Urinary bladder (tissue), 4 donors: Measurements from ENCODE around the gene CRHR2. TPM values are rescaled to one million over a fixed set of nuclear protein-coding genes. Genes with fewer than 3 reads are reported as not detected.
"Not testable (repeated sequence)": the region's sequence is repeated elsewhere in the genome, so short reads cannot be mapped to it uniquely, and the experiment has no call there.

Experiments
- DNase-seq: peaks from one replicate; pipeline ENCODE4 v3.0.0-alpha.2; 2015; ENCODE audit errors: extremely low spot score
- H3K27ac ChIP-seq: one replicate; pipeline ENCODE4 v1.5.1; 2013; ENCODE audit warnings: low read depth, mild to moderate bottlenecking, moderate library complexity
- H3K36me3 ChIP-seq: one replicate; pipeline ENCODE4 v1.6.1; 2013; ENCODE audit warnings: mild to moderate bottlenecking, moderate library complexity; ENCODE audit not compliant: insufficient read depth
- H3K4me1 ChIP-seq: one replicate; pipeline ENCODE4 v1.6.1; 2013; ENCODE audit warnings: mild to moderate bottlenecking, moderate library complexity; ENCODE audit not compliant: insufficient read depth
- H3K4me3 ChIP-seq: one replicate; pipeline ENCODE4 v1.5.1; 2013; ENCODE audit warnings: low read depth, low read length
- WGBS: extraction: QIAGEN DNeasy Blood & Tissue Kit; methylation state at CpG from one replicate; pipeline ENCODE4 v1.1.7; 2013; 5-methylcytosine and 5-hydroxymethylcytosine counted together
- polyA plus RNA-seq: library from polyadenylated mRNA; stranded (reverse); fragments of 200-250 nt; gene quantifications from one replicate; pipeline ENCODE4 v1.2.3, GENCODE V29; 2013
- total RNA-seq: library from RNA; depleted of rRNA; stranded (reverse); fragments of >200 nt; gene quantifications from one replicate; pipeline ENCODE4 v1.2.3, GENCODE V29; 2014
- donor health status: healthy with polysubstance abuse.
- donor health status: healthy.

Gene CRHR2
- total and polyA plus RNA-seq, 2 donors = 0.03 to 0.16 TPM

DNA sequence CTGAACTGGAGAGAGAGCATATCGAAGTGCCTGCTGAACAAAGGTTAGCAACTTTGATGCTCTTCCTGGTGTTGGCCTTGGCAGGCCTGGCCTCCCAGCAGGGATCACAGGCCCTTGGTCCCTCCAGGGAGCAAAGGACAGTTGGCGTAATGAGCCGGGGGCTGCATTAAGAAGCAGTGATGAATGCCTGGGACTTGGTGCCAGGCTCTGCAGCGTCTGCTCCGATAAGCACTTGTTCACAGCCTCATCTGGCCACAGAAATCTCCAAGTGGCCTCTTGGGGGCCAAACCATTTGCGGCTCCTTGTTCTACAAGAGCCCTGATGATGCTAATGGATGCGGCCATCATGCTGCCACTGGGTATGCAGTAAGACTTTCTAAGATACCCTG is 31.8 kb downstream of the CRHR2 start:
- 94% methylated on average over 7 of the region's 7 CpGs for WGBS
- DNase-seq = no peak
- H3K4me1 ChIP-seq = no peaks in the 10 kb centered on the region
- H3K27ac ChIP-seq = no peak overlapping the region
- no peak overlapping the region for H3K4me3 ChIP-seq
- H3K36me3 ChIP-seq = no peaks in the 10 kb centered on the region

DNA sequence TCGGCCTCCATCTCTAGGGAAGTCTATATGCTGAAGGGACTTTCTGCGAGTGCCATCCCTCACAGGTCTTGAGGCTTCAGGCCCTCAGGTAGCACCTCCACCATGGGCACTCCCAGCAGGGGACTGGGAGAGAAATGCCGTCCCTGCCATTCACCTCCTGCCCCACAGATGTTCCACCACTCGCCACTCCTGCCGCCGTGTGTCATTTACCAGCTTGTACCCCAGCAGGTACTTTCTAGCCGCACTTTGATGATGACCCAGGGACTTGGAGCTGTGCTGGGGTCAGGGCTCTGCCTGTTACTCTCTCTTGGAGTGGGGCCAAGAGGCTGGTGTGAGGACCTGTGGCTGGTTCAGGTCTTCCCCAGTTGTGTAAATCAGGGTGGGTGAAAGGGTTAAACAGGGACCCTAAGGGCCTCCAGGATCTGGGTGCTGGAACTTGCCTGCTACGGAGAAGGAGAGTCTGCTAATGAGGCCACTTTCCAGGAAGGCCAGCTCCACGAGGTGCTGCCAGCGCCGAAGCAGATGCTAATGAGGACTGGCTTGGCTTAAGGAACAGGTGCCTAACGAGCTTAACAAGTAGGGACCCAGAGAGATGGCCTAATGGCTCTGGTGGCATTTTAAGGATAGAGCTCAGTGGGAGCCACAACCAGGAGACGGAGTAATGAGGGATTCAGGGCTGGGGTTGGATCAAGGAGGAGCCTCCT is 32.4 kb downstream of the CRHR2 start:
- no peak overlapping the region for H3K4me3 ChIP-seq
- 85% methylated on average over 13 of the region's 13 CpGs for WGBS
- no peaks in the 10 kb centered on the region for H3K36me3 ChIP-seq
- H3K4me1 ChIP-seq = no peaks in the 10 kb centered on the region
- no peak overlapping the region for H3K27ac ChIP-seq
- no peak for DNase-seq

DNA sequence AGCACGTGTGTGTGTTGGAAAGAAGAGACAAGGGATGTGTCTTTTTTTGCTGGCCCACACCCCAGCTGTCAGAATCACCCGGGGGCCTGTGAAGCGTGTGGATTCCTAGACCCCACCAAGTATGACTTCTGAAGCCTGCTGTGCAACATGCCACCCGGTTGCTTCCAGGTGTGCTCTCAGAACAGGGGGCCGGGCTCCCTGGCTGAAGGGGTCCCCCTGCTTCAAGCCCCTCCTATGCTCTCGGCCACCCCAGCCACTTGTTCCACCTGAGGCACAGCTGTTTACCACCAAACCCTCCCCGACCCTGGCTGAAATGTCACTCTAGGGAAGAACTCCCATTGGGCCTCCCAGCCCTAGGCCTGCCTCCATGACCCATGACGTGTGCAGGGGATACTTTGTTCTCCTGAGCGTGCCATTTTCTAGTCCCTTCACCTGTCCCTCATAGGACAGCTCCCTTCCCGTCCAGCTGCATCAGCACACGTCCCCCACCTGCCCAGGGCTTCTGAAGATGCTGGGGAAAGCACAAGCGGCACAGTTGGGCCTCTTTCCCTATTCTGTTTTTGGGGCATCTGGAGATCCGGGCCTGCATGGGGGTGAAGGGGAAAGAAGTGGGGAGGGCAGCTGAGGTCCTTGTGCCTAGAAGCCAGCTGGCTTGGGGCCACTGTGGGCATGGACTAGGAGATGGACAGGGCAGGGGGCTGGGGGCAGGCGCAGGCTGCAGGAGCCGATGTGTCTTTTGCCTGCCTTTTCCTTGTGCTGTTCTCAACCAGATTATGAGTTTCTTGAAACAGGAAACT is 33.3 kb downstream of the CRHR2 start:
- H3K4me3 ChIP-seq = no peak overlapping the region
- H3K4me1 ChIP-seq = no peaks in the 10 kb centered on the region
- H3K27ac ChIP-seq = no peak overlapping the region
- DNase-seq = no peak
- H3K36me3 ChIP-seq = no peaks in the 10 kb centered on the region
- 88% methylated on average over 15 of the region's 15 CpGs for WGBS

GRCh38 chr7:30647589-30648364 is 34.5 kb downstream of the CRHR2 start:
- no peak overlapping the region for H3K27ac ChIP-seq
- WGBS = 85% methylated on average over 10 of the region's 10 CpGs
- no peaks in the 10 kb centered on the region for H3K4me1 ChIP-seq
- no peak overlapping the region for H3K4me3 ChIP-seq
- H3K36me3 ChIP-seq = no peaks in the 10 kb centered on the region
- DNase-seq = no peak

DNA sequence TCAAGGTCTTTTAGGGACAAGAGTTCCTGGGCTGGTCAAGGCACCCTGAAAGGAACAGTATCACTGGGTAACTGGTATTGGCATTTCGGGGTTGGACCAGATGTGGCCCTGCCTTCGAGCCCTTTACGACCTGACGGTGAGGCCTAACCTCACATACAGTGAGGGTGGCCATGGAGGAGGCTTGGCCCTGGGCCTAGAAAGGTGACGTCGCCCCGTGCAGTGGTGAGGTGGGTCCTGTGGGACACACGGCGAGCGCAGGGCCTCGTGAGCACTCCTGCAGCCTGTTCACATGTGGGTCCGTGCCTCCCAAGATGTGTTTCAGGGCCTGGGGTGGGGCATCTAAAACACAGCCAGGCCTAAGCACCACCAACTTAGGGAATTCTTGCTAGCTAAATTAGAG is 36.1 kb downstream of the CRHR2 start:
- WGBS = 89% methylated on average over 12 of the region's 12 CpGs
- no peaks in the 10 kb centered on the region for H3K4me1 ChIP-seq
- no peak overlapping the region for H3K27ac ChIP-seq
- H3K36me3 ChIP-seq = no peaks in the 10 kb centered on the region
- no peak for DNase-seq
- H3K4me3 ChIP-seq = no peak overlapping the region

GRCh38 chr7:30645661-30646060 is 36.6 kb downstream of the CRHR2 start:
- H3K4me1 ChIP-seq = no peaks in the 10 kb centered on the region
- DNase-seq = no peak
- H3K4me3 ChIP-seq = no peak overlapping the region
- no peaks in the 10 kb centered on the region for H3K36me3 ChIP-seq
- WGBS = 90% methylated on average over 3 of the region's 3 CpGs
- H3K27ac ChIP-seq = no peak overlapping the region

- WGBS = 89% methylated on average over 4 of the region's 4 CpGs
- Histone ChIP-seq H3K4me3 (no peak overlapping the region), H3K27ac (no peak overlapping the region)
These were observed 37.8 kb downstream of the CRHR2 start for GRCh38 chr7:30644286-30644955.

DNA sequence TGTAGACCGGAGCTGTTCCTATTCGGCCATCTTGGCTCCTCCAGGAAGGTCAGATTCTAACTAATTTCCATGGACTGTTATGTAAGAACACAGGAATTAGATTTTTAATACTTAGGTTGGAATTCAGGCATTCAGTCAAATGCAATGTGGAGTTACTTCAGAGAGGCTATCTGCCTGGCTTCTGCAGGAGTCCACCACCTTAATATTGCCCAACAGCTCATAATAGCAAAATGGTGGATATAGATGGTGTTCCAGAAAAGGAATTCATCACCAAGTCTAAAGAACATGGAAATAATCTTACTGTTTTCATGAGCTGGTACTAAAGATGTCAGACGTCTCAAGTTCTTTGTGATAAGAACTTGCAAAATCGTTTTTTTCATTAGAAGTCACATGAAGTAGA is 39.5 kb downstream of the CRHR2 start:
- Histone ChIP-seq H3K27ac (no peak overlapping the region), H3K4me1 (no peaks in the 10 kb centered on the region), H3K36me3 (no peaks in the 10 kb centered on the region), H3K4me3 (no peak overlapping the region)
- no peak for DNase-seq
- 75% methylated on average over 4 of the region's 4 CpGs for WGBS

More at GRCh38 chr7:30644286-30644955, 37.8 kb downstream of the CRHR2 start:
- DNase-seq = no peak
- H3K36me3 ChIP-seq = no peaks in the 10 kb centered on the region
- H3K4me1 ChIP-seq = no peaks in the 10 kb centered on the region

GRCh38 chr7:30642322-30642721 is 39.9 kb downstream of the CRHR2 start:
- WGBS = 59% methylated on average over 15 of the region's 29 CpGs
- not testable (repeated sequence) for H3K27ac ChIP-seq, DNase-seq, H3K36me3 ChIP-seq, H3K4me1 ChIP-seq, H3K4me3 ChIP-seq

- Histone ChIP-seq H3K4me3 (no peak overlapping the region), H3K27ac (no peak overlapping the region), H3K36me3 (peaks cover 2% of the 10 kb centered on the region), H3K4me1 (no peaks in the 10 kb centered on the region)
- 95% methylated on average over 6 of the region's 6 CpGs for WGBS
- DNase-seq = no peak
These were observed 46.5 kb downstream of the CRHR2 start for GRCh38 chr7:30635798-30636197.

- no peak for DNase-seq
- H3K36me3 ChIP-seq = peaks cover 2% of the 10 kb centered on the region
- H3K4me3 ChIP-seq = no peak overlapping the region
- WGBS = 74% methylated on average over 6 of the region's 6 CpGs
- H3K4me1 ChIP-seq = no peaks in the 10 kb centered on the region
- H3K27ac ChIP-seq = no peak overlapping the region
These were observed 47.5 kb downstream of the CRHR2 start for GRCh38 chr7:30634634-30635201.

DNA sequence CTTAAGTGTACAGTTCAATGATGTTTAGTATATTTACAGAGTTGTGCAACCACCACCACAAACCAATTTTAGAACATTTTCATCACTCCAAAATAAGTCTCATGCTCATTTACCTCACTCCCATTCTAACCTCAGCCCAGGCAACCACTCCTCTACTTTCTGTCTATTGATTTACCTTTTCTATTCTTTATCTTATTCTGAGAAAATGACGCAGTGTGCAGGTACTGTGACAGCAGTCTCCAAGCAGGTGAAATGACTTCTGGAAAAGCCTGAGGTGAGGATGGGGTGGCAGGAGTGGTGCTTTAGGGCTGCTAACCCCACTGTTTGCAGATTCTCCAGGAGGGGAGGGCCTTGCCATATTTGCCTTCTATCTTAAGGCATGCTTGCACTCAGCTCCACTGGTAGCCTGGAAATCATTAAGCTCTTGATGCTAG is 48.0 kb downstream of the CRHR2 start:
- 92% methylated on average over 1 of the region's 1 CpG for WGBS
- Histone ChIP-seq H3K4me3 (no peak overlapping the region), H3K27ac (no peak overlapping the region), H3K36me3 (peaks cover 2% of the 10 kb centered on the region), H3K4me1 (no peaks in the 10 kb centered on the region)
- DNase-seq = no peak

- Histone ChIP-seq H3K36me3 (peaks cover 2% of the 10 kb centered on the region), H3K27ac (no peak overlapping the region), H3K4me3 (no peak overlapping the region), H3K4me1 (no peaks in the 10 kb centered on the region)
- DNase-seq = no peak
- WGBS = 88% methylated on average over 3 of the region's 3 CpGs
These were observed 49.0 kb downstream of the CRHR2 start for GRCh38 chr7:30633223-30633622.
